Stimulated activated CD4-positive, alpha-beta T cell treated with anti-CD3 and anti-CD28 coated beads, Interleukin-12 subunit alpha, Interleukin-12 subunit beta, amount 100 ng/mL, for 4 hours (primary cell): ENCODE data around the gene KIAA1671.

Experiments
- DNase-seq: peaks from one replicate; pipeline ENCODE4 v3.0.0-alpha.2; 2020

The KIAA1671 gene

GRCh38 chr22:25120761-25121212 lies 168.3 kb downstream of the KIAA1671 start:
- no peak for DNase-seq

GRCh38 chr22:25122136-25122764 lies 169.7 kb downstream of the KIAA1671 start:
- no peak for DNase-seq

GRCh38 chr22:25123677-25124076 lies 171.2 kb downstream of the KIAA1671 start:
- DNase-seq = no peak

- no peak for DNase-seq
Observed at GRCh38 chr22:25125693-25126357, 173.3 kb downstream of the KIAA1671 start.

- DNase-seq = no peak
Observed at GRCh38 chr22:25126510-25126909, 174.0 kb downstream of the KIAA1671 start.

- no peak for DNase-seq
Observed at GRCh38 chr22:25127318-25127717, 174.8 kb downstream of the KIAA1671 start.

GRCh38 chr22:25130462-25130861 lies 177.9 kb downstream of the KIAA1671 start:
- DNase-seq = no peak

- DNase-seq = no peak
Observed at GRCh38 chr22:25131198-25131887, 178.8 kb downstream of the KIAA1671 start.

- no peak for DNase-seq
Observed at GRCh38 chr22:25134028-25134427, 181.5 kb downstream of the KIAA1671 start.

GRCh38 chr22:25134451-25134850 lies 181.9 kb downstream of the KIAA1671 start:
- DNase-seq = no peak

- no peak for DNase-seq
Observed at GRCh38 chr22:25136953-25137576, 184.5 kb downstream of the KIAA1671 start.

- DNase-seq = no peak
Observed at GRCh38 chr22:25137577-25138525, 185.3 kb downstream of the KIAA1671 start.

GRCh38 chr22:25139062-25139461 lies 186.5 kb downstream of the KIAA1671 start:
- DNase-seq = no peak

GRCh38 chr22:25142102-25142501 lies 189.6 kb downstream of the KIAA1671 start:
- no peak for DNase-seq

GRCh38 chr22:25143156-25144076 lies 190.9 kb downstream of the KIAA1671 start:
- DNase-seq = no peak

- no peak for DNase-seq
Observed at GRCh38 chr22:25144522-25144921, 192.0 kb downstream of the KIAA1671 start.

- no peak for DNase-seq
Observed at GRCh38 chr22:25146307-25146706, 193.8 kb downstream of the KIAA1671 start.

GRCh38 chr22:25146906-25147641 lies 194.6 kb downstream of the KIAA1671 start:
- DNase-seq = no peak

- DNase-seq = no peak
Observed at GRCh38 chr22:25147642-25147928, 195.1 kb downstream of the KIAA1671 start.

- no peak for DNase-seq
Observed at GRCh38 chr22:25148149-25148691, 195.7 kb downstream of the KIAA1671 start.
